Stimulated activated CD4-positive, alpha-beta T cell treated with anti-CD3 and anti-CD28 coated beads, Interleukin-2, amount 100 ng/mL, for 24 hours (primary cell): ENCODE measurements around the gene AK8.

Source experiments
- DNase-seq, 2 donors: peaks; one replicate each; pipeline ENCODE4 v3.0.0-alpha.2; 2020

Gene AK8

DNA sequence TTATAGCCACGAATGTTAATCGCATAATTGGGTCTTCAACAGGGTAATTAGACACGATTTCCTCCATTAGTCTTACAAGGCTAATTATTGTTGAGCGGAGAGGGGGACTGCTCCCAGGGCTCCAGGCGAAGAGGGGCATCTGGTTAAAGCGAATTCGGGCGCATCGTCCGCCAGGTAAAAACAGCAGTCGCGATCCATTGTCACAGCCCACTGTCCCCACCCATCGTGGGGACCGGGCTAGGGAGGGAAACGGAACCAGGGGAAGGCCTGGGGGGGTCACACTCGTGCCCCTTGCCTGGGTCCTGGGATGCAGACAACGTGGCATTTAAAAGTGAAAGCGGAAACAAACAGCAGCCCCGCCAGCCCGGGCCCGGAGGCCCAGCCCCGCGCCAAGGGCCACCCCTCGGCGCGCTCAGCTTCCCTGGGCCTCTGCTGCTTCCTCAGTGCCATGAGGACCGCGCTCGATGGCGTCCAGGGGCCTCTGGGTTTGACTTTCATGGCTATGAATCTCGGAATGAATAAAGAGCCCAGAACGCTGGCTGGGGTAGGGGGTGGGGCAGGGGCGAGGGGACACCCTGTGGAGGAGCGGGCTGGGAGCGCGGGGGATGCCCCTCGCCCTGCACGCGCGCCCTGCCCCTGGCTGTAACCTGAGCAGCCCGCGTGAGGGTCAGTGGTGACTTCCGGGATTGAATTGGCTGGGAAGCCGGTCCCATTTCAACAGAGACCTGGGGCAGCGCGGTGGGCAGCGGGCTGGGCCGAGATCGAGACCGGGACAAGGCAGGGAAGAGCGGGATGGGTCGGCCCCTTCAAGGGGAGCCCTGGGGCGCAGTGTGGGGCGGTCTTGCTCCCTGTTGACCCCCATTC, 107.9 kb downstream of the AK8 start:
- peak; percentile 63 to 72 for DNase-seq

DNA sequence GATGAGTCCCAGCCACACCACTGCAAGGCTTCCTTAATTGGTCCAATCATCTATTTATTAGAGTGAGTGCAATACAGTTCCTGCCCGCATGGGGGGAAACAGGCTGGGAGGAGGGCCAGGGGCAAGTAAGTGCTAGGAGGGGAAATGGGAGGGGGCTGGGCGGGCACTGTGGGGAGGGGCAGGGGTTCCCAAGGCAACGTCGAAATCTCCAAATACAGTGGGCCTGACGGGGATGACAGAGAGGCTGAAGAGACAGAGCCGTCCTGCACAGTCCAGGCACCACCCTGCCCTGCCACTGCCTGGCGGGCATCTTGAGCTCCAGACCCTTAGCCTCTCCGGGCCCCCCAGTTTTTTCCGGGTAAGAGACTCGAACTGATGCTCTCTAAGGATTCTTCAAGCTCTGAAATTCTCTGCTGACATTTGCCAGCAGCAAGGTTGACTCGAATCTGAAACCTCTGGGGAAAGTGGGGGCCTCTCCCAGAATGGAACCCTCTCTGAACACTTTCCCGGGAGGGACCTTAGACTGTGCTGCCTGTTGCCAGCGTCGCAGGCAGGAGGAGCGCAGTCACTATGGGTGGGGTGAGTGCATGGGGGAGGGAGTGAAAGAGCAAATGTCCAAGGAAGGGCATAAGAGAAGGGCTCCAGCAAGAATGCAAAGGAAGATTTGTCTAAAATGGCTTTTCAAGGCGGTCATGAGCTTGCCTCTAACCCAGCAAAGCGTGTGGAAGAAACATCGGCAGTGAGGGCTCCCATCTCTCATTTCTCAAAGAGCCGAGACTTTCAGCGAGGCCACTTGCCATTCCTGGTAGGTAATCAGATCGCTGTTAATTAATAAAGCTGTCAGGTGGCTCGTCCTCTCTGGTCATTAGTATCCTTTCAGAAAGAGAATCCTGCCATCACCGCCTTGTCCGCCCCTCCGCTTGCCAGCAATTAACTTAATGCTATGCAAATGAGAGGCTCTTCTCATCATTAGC, 108.9 kb downstream of the AK8 start:
- peak; percentile 69 for DNase-seq

DNA sequence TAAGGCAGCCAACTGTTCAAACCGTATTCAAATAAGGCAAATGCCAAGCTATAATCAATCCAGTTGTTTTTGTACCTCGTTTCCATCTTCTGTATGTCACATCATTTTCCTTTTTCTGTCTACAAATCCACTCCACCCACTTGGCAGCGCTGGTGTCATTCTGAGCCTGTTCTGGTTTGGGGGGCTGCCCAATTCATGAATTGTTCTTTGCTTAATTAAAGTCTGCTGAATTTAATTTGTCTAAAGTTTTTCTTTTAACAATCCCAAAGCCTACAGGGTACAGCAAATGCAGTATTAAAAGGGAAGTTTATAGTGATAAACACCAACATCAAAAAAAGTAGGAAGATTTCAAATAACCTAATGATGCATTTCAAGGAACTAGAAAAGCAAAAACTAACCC, 114.5 kb downstream of the AK8 start:
- no peak for DNase-seq

DNA sequence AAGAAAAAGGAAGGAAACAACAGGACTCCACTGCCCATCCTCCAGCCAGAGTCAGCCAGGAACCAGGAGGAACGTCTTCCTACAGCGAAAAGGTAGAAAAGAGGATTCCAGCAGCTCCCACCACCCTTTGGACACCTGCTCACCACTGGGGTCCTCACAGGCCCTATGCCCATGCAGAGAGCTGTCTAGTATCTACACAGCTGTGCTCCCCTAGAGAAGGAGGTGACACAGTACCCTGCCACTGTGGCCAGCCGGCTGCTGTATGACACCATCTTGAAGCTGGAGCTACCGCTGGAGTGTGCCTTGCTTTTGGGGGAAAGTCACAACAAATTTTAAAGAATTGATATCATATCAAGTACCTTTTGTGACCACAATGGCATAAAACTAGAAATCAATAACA, 115.2 kb downstream of the AK8 start:
- no peak for DNase-seq

DNA sequence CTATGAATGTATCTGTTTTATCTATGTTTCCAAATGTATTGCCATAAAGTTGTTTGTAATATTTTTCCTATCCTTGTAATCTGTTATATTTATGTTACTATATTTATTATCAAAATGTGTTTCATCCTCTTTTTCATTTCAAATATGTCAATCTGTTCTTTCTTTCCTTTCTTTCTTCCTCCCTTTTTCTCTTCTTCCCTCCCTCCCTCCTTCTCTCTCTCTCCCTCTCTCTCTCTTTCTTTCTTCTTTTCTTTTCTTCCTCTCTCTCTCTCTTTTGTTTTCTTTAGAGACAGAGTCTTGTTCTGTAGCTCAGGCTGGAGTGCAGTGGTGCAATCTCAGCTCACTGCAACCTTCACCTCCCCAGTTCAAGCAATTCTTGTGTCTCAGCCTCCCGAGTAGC, 116.5 kb downstream of the AK8 start:
- no peak for DNase-seq

DNA sequence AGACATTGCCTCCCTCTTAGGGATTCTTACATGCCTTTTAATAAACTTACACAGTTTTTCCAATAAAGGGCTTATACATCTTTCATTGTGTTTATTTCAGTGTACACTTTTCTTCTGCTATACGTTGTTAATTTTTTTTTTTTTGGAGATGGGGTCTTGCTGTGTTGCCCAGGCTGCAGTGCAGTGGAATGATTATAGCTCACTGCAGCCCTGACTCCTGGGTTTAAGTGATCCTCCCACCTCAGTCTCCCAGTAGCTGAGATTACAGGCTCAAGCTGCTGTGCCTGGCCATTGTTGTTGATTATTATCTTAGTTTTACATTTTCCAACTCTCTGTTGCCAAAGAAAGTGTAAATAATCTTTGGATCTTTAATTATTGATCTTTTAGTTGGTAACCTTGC, 118.0 kb downstream of the AK8 start:
- DNase-seq = no peak

DNA sequence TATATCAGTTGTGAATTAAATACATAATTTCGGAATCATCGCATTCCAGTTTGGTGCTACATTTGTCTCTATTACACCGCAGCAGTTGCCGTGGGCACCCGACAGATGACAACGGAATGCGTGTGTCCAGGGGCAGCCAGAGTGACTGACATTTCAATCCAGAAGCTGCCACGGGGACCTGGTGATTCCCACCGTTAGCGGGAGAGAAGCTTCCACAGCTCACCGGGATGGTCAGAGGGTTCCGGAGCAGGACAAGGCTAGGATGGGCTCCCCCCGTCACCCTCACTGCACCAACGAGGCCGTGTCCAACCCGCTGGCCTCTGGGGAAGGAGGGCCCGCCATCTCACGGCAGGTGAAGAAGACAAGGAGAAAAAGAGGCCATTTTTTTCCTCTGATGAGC, 121.1 kb downstream of the AK8 start:
- no peak for DNase-seq

DNA sequence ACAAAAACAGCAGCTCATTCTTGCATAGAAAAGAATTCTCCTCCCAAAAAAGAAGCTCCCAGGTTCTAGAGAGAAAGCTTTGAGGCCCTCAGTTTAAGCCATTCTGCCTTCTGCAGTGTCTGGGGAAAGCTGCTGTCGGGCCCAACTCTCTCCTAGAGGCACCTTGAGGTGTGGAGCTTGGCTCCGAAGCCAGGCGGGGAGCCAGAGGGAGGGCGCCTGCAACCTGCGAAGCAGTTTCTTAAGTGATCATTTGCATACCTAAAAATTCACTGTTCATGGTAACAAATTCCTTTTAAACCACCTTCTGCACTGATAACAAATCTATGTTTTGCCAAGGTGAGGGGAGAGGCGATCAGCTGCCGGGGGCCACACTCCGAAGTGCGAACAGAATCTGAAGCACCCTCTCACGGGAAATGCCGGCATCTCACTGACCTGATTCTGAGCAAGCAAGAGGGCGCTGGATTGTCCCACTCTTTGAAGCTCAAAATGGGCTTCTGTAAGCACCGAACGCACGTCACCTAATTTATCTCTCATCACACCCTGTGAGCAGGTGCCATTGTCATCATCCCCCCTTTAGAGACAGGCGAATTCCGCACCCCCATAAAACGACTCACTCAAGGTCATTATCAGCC, 121.8 kb downstream of the AK8 start:
- DNase-seq = no peak

DNA sequence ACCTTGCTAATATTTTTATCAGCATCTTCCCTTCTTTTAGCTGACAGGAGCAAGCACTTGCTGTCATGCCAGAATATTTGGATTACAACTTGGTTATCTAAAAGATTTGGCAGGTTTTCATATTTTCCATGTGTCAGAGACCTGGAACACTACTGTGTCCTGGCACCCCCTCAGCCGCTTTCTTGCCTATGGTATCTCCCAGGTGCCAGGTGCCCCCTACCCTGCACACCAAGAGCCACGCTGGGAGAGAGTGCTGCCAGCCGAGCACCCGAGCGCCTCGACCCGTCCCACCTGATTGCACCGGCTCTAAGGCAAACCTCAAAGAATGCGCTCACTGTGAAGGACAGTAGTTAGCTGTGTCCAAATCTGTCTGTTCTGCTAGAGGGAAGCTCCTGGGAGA, 123.0 kb downstream of the AK8 start:
- no peak for DNase-seq

DNA sequence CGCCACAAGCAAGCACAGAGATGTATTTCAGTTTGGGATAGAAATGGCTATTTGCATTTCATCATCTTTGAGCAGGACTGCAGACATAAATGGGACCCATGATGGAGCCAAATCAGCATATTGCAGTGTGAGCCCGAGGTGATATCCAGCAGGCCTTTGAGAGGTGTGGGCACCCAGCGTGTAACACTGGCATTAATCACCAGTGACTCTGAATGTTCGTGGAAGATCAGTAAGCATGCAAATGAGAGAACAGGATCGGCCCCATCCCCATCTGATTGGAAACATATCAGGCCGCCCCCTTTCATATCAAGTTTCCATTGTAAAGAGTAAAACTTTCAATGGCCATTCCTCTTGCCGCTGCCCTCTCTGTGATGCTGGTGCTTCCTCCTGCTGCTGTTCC, 123.8 kb downstream of the AK8 start:
- DNase-seq = no peak

DNA sequence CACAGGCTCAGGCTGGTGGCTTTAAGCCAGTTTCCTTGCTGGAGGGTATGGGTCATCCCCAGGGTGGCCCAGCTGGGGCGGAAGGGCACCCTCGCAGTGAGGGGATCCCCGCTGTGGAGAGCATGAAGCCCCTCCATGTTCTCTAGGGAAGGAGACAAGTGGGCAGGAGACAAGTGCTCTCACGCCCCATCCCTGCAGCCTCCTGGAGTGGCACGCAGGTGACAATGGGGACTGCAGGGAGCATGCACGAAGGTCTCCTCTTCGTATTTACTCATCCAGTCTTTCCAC, 124.5 kb downstream of the AK8 start:
- DNase-seq = no peak

DNA sequence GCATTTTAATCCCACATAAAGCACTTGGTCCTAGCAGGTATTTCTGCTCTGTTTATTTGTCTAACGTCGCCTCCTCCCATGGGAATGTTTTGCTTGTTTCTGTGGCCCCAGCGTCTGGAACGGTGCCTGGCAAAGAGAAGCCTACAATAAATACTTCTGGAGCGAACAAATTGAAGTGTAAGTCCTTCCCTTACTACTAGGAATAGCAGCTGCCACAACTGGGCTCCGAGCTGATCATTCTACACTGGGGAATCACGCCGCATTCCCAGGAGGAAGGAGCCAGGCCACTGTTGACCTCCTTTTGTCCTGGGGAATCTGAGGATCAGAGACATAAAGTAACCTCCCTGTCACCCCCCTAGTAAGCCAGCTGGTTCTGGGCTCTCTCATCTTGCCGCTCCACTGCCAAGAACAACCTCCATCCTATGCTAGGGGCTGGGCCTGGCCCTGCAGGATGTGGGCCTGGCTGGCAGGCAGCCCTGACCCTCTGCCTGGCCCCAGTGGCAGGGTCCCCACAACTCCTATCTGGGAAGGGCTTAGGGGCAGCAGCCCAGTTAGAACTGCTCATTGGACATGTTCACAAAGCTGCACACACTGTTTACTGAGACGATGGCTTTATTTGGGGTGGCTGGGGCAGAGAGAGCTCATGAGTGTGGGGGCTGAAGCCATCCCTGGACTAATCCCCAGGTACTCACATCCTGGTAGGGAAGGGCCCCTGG, 125.0 kb downstream of the AK8 start:
- DNase-seq = no peak

DNA sequence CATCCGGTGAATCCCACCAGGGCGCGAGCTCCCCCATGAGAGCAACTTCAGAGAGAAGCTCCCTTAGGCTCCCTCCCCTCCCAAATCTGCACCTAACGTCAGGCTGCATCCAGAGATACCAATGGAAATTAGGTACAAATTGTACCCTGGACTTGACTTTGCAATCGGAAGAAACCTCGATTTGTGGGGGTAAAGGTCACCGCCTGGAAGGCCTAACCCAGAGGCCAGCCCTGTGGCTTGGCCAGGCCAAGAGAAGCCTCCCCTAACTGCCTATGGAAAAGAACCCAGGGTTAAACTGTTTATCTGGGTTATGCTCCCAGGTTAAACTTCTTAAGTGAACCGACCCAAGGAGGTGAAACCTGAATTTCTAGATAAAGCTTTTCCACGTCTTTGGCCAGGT, 127.4 kb downstream of the AK8 start:
- no peak for DNase-seq

DNA sequence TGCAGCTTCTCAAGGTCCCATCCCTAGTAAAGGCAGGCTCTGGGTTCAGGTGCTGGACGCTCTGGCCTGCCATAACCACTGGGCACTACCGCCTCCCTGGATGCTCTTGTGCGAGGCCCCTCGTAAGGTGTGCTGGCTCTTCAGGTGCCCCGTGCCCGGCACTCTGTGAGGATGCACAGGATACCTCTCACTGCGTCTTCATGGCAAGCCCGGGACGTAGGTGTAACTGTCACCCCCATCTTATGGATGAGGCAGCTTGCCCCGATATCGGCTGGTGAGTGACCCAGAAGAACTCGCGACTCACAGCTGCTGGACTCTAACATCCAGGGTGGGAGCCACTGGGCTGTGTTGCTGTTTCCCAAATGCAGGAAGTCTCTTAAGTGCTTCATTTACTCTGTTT, 128.8 kb downstream of the AK8 start:
- no peak for DNase-seq

DNA sequence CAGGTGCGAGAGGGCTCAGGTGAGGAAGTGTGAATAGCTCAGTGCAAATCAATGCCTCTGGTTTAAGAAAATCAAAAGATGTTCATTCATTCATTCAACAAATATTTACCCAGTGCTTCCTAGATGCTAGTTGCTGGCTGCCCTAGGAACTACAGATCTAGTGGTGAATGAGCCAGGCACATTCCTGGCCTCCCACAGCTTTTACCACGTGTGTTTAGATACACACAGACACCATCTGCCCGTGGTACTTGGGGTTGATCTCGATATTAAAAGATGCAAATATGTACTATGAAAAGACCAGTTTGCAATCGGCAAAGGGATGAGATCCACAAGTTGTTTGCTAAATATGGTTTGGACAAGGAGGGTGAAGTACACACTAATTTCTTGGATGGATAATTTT, 129.6 kb downstream of the AK8 start:
- DNase-seq = no peak

DNA sequence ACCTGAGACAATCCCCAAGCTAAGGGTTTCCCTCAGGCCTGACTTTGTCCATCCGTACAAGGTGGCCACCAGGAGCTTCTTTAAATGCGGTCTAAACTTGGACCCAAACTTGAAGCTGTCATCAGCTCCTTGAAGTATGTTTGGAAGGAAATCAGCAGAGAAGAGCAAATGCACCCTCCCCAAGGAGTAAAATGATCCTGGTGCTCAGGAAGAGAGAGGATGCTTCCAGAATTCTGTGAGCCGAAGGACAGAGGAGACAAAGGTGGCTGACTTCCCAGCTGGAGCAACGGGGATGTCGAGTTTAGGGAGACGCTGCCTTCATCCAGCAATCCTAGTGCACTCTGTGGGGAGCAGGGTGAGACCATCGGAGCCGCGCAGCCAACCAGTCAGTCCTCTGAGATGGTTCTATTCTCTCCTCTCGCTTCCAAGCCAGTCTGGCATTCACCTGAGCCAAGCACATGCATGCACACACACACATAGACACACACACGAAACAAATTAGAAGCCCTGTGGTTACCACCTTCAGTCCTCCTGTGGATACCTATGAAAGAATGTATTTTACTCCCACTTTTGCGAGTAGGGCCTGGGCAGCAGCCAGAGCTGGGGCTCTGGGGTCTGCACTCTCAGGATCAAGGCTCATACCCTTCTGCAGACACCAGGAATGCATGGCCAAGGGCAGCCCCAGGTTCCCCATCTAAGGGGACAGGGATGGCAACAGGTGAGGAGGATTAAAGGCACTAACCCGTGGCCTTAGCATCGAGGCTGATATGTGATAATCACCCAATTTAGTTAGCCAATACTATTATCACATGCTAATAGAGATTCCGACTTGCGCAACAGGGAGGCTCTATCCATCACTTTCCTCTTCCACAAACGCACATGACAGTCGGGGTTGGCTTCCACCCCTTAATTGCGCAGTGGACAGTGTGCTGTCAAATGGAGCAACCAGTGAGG, 132.1 kb downstream of the AK8 start:
- DNase-seq = no peak

DNA sequence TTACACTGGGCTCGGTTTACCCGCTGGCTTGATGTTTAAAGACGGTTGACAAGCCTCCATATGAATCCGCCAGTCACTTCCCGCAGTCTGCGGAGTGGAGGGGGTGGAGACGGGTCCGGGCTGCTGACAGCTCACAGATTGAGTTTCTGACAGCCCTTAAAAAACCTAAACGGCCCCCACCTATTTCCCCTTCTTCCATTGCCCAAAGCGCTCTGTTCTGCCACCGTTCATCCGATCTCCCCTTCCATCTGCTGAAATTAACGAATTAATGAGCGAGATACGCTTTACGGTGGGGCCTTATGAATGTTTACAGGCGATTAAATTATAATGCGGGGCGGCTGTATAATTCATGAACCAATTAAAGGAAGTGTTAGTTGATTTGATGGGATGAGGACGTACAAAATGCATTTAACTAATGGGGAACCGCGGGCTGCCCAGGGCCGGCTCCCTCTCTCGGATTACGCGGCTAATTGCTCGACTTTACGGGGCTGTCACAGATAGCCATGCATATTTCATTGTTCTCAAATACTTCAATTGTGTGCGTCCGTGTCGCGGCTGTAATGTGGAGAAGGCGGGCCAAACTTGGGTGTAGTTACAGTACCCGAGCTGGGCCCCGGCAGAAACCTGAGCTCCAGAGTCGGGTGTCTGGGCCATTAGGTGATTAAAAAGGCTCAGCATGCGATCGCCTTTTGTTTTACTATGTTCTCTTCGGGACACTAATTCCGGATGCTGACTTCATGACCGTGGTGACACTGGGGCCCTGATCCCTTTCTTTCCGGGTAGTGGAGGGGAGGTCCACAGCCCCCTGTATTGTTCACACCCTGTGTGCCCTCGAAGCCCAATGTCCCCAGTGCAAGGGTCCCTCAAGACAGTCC, 133.0 kb downstream of the AK8 start:
- DNase-seq = no peak

DNA sequence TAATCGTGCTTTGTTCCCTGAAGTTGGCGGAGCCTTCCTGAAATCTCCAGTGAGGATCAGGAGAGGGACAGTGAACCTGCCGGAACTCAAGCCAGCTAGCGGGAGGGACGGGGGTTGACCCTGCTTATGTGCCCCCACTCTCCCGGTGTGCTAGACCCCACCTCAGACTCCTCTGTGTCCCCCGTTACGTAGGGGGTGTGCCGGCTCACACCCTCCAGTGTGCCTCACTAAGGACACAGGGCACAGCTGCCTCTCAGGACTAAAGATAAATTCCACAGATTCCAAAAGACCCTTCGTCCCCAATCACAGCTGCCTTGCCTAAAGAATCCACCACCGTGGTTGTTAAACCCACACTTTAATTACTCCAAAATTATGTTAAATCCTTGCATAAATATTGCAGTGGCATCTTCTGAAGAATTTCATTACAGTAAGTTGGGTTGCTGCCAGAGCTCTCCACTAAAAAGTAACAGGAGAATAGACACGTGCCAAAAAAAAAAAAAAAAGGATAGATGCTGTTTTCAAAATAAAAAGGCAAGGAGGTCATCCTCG, 134.1 kb downstream of the AK8 start:
- DNase-seq = no peak

DNA sequence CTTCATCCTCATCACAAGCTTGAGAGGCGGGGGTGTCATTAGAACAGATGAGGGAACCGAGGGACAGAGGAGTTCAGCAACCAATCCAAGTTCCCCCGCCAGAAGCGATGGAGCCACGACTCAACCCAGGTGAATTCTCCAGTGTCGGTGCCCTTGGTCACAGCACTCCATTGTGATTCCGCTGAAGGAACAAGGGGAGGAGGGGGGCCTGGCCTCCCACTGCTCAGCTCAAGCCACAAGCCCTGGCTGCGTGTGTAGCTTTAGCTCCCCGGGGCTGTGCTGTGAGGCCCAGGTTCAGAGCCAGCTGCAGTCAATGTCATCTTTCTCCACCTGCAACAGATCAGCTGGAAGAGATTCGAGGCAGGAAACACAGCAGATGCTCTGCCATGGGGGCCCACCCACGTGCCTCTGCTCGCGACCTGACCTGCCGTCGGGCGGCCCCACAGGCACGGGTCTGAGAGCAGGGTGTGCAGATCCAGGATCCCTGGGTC, 135.2 kb downstream of the AK8 start:
- no peak for DNase-seq
